OCI-LY1 (cell line): ENCODE measurements around the gene IGFBP5.

Source experiments
- CTCF ChIP-seq: fragments of 200-600 bp; sonication (generic), shearing (Covaris generic); IDR thresholded peaks from 2 replicates; pipeline ENCODE4 v1.5.1; 2017; ENCODE audit warnings: mild to moderate bottlenecking, antibody characterized with exemption, low read length, moderate library complexity, mixed read lengths
- EZH2 ChIP-seq: fragments of 200-600 bp; sonication (generic), shearing (Covaris generic); IDR thresholded peaks from 2 replicates; pipeline ENCODE4 v1.8.0; 2017; ENCODE audit warnings: borderline replicate concordance, mixed run types, mild to moderate bottlenecking, antibody characterized with exemption, low read length, moderate library complexity, mixed read lengths

- TF ChIP-seq CTCF (no peak), EZH2 (no peak)
Measured at GRCh38 chr2:216700781-216701180, 5.4 kb upstream of the IGFBP5 start.
